HepG2 (cell line): ENCODE results near the gene POLR1G. TPM values are rescaled to one million over a fixed set of nuclear protein-coding genes. Genes with fewer than 3 reads are reported as not detected.

Source experiments
- RNF2 ChIP-seq: fragments of 450-650 bp; conservative IDR thresholded peaks from 2 replicates; pipeline ENCODE4 v1.6.1; 2016; ENCODE audit warnings: low read depth
- ZNF18 ChIP-seq: sonication (generic); formaldehyde crosslinking; IDR thresholded peaks from 2 replicates; pipeline ENCODE4 v1.8.0; 2022; ENCODE audit warnings: mild to moderate bottlenecking, missing genetic modification reagents; ENCODE audit not compliant: insufficient replicate concordance
- ZNF772 ChIP-seq: sonication (generic); formaldehyde crosslinking; IDR thresholded peaks from 2 replicates; pipeline ENCODE4 v1.5.0; 2020; ENCODE audit warnings: mild to moderate bottlenecking, missing genetic modification reagents
- polyA plus RNA-seq, 8 experiments: library from polyadenylated mRNA; depleted of rRNA in 3 of 8; stranded (reverse) in 7 of 8; unstranded in 1 of 8; fragments of >200 nt; fragmentation: Illumina TruSeq in 4 of 8; extraction: Trizol in 4 of 8; gene quantifications; 2 replicates each; pipeline versions ENCODE4 v1.2.1 to v1.2.3, GENCODE V29; 2011 to 2016; ENCODE audit warnings: low read depth in 4 of 8, missing spikeins in 1 of 8, mixed read lengths in 1 of 8; ENCODE audit not compliant: insufficient read depth in 1 of 8
- total RNA-seq, 5 experiments: library from RNA; depleted of rRNA; stranded (reverse); fragments of >200 nt; fragmentation: Illumina TruSeq; extraction: Trizol; gene quantifications; 2 replicates each; pipeline ENCODE4 v1.2.3, GENCODE V29; 2016; ENCODE audit warnings: low read depth in 1 of 5
- TF ChIP-seq, protein P1 (sequence below): sonication (generic); formaldehyde crosslinking; IDR thresholded peaks from 2 replicates; pipeline ENCODE4 v1.5.1; 2020; ENCODE audit warnings: mild to moderate bottlenecking, missing genetic modification reagents, moderate library complexity
- TF ChIP-seq, protein P2 (sequence below), 2 experiments: sonication (generic) in 1 of 2; formaldehyde crosslinking in 1 of 2; IDR thresholded peaks; 2 replicates each; pipeline versions ENCODE4 v1.4.0 to v1.6.1; 2018 to 2020; ENCODE audit warnings: missing genetic modification reagents in 2 of 2, borderline replicate concordance in 1 of 2, low read depth in 1 of 2, mild to moderate bottlenecking in 1 of 2, missing biosample characterization in 1 of 2

The POLR1G gene
- total and polyA plus RNA-seq, 2 of the 13 experiments (the other 11 are each of a cell fraction or from before 2014, with no cell fraction given): 3.5 to 20.8 TPM

DNA sequence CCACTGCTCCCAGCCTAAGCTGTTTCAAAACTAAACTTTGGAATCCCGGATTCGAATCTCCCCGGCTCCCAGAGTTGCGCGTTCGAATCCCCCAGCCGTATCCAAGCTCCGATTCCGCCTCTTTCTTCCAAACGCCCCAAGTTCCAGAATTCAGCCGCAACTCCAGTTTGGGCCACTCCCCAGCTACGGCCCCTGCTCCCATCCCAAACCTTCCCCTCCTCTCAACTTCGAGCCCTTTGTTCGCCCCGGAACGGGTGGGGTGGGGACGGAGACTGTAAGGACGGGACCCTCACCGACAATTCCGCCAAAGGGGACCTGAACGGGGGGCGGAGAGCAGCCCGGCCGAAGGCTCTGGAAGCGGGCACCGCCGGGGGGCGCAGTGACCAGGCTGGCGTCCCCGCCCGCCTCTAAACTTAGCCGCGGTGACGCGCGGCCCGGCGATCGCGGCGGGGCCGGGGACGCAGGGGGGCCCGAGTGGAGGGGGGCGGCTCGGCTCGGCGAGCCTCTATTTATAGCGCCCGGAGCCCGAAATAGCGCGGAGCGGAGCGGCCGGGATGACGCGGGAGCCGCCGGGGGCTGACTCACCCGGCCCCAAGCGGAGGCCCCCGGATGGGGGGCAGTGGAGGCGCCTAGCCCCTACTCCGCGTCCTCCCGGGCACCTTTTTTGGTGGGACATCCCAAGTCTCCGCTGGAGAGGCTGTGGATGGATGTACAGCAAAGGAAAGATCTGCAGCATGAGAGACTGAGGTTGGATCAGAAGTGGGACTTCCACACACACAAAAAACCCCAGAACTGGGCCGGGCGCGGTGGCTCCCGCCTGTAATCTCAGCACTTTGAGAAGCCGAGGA lies 22.2 kb downstream of the POLR1G start (continued):
- TF ChIP-seq, protein P1, sequence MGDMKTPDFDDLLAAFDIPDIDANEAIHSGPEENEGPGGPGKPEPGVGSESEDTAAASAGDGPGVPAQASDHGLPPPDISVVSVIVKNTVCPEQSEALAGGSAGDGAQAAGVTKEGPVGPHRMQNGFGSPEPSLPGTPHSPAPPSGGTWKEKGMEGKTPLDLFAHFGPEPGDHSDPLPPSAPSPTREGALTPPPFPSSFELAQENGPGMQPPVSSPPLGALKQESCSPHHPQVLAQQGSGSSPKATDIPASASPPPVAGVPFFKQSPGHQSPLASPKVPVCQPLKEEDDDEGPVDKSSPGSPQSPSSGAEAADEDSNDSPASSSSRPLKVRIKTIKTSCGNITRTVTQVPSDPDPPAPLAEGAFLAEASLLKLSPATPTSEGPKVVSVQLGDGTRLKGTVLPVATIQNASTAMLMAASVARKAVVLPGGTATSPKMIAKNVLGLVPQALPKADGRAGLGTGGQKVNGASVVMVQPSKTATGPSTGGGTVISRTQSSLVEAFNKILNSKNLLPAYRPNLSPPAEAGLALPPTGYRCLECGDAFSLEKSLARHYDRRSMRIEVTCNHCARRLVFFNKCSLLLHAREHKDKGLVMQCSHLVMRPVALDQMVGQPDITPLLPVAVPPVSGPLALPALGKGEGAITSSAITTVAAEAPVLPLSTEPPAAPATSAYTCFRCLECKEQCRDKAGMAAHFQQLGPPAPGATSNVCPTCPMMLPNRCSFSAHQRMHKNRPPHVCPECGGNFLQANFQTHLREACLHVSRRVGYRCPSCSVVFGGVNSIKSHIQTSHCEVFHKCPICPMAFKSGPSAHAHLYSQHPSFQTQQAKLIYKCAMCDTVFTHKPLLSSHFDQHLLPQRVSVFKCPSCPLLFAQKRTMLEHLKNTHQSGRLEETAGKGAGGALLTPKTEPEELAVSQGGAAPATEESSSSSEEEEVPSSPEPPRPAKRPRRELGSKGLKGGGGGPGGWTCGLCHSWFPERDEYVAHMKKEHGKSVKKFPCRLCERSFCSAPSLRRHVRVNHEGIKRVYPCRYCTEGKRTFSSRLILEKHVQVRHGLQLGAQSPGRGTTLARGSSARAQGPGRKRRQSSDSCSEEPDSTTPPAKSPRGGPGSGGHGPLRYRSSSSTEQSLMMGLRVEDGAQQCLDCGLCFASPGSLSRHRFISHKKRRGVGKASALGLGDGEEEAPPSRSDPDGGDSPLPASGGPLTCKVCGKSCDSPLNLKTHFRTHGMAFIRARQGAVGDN (CRISPR knock-in tag): peak; percentile 59
- TF ChIP-seq, protein P2, sequence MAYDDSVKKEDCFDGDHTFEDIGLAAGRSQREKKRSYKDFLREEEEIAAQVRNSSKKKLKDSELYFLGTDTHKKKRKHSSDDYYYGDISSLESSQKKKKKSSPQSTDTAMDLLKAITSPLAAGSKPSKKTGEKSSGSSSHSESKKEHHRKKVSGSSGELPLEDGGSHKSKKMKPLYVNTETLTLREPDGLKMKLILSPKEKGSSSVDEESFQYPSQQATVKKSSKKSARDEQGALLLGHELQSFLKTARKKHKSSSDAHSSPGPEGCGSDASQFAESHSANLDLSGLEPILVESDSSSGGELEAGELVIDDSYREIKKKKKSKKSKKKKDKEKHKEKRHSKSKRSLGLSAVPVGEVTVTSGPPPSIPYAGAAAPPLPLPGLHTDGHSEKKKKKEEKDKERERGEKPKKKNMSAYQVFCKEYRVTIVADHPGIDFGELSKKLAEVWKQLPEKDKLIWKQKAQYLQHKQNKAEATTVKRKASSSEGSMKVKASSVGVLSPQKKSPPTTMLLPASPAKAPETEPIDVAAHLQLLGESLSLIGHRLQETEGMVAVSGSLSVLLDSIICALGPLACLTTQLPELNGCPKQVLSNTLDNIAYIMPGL (CRISPR knock-in tag; IDR thresholded peaks at IDR 0.05; ENCODE audit: borderline replicate concordance in 1 of 2, low read depth in 1 of 2): peak; percentile 37 to 83; a peak in 2 of 4 replicates
- TF ChIP-seq RNF2 (no peak), ZNF18 (CRISPR knock-in tag) (peak; percentile 39), ZNF772 (no peak)
